IPS DF 6.9 (cell line): ENCODE data around the gene ZFYVE1.

Source experiments
- DNase-seq: peaks from one replicate; pipeline ENCODE4 v3.0.0-alpha.2; 2013; ENCODE audit warnings: low read depth, low spot score
- H3K27ac ChIP-seq: one replicate; pipeline ENCODE4 v1.5.1; 2013; ENCODE audit warnings: low read length, control low read depth
- H3K27me3 ChIP-seq: 2 replicates; pipeline ENCODE4 v1.6.1; 2013; ENCODE audit warnings: mild to moderate bottlenecking, low read length; ENCODE audit not compliant: control insufficient read depth, insufficient read depth
- H3K36me3 ChIP-seq: 2 replicates; pipeline ENCODE4 v1.6.1; 2013; ENCODE audit warnings: low read length; ENCODE audit not compliant: control insufficient read depth, insufficient read depth
- H3K4me1 ChIP-seq: 2 replicates; pipeline ENCODE4 v1.6.1; 2013; ENCODE audit warnings: low read length; ENCODE audit not compliant: control insufficient read depth, insufficient read depth
- H3K4me3 ChIP-seq: 2 replicates; pipeline ENCODE4 v1.5.1; 2013; ENCODE audit warnings: mild to moderate bottlenecking, low read length
- H3K9me3 ChIP-seq: 2 replicates; pipeline ENCODE4 v1.6.1; 2013; ENCODE audit warnings: low read length, inconsistent platforms; ENCODE audit not compliant: control insufficient read depth, insufficient read depth
- WGBS: extraction: QIAGEN DNeasy Blood & Tissue Kit; methylation state at CpG from one replicate; pipeline ENCODE4 v1.1.7; 2013; ENCODE audit warnings: mixed read lengths, missing lambda C conversion rate; ENCODE audit not compliant: insufficient read length, insufficient coverage; 5-methylcytosine and 5-hydroxymethylcytosine counted together

Gene ZFYVE1

GRCh38 chr14:72925171-72925759, 101.6 kb downstream of the ZFYVE1 start:
- H3K27ac ChIP-seq: no peak overlapping the region
- H3K4me3 ChIP-seq: no peak overlapping the region
- DNase-seq: no peak
- H3K9me3 ChIP-seq: no peaks in the 10 kb centered on the region
- peaks cover 2% of the 10 kb centered on the region; the same call in 1 of the 2 replicates for H3K27me3 ChIP-seq
- no peaks in the 10 kb centered on the region for H3K36me3 ChIP-seq
- H3K4me1 ChIP-seq: peaks cover 2% of the 10 kb centered on the region
- no CpG with 5 or more reads among the region's 22 CpGs for WGBS

DNA sequence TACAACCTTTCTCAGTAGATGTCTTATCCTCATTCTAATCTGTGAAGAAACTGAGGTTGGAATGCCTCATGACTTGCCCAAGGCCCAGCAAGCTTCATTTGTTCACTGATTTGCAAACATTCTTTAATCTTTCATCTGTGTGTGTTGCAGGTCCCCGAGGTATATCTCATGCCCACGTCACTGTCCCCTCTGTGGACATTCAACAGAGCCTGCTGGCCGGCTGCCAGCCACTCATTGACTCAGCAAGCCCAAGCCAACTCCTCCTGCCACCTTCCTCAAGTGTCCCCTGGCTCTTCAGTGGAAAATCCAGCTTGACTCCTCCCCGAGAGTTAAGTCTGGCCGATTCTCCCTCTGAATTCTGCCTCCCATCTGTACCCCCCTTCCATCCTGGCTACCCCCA, 102.6 kb downstream of the ZFYVE1 start:
- no CpG with 5 or more reads among the region's 5 CpGs for WGBS
- no peak overlapping the region for H3K27ac ChIP-seq
- no peaks in the 10 kb centered on the region for H3K9me3 ChIP-seq
- H3K4me3 ChIP-seq: no peak overlapping the region
- peaks cover 2% of the 10 kb centered on the region; the same call in 1 of the 2 replicates for H3K27me3 ChIP-seq
- H3K4me1 ChIP-seq: peaks cover 2% of the 10 kb centered on the region; the same call in 1 of the 2 replicates
- H3K36me3 ChIP-seq: no peaks in the 10 kb centered on the region
- DNase-seq: no peak

DNA sequence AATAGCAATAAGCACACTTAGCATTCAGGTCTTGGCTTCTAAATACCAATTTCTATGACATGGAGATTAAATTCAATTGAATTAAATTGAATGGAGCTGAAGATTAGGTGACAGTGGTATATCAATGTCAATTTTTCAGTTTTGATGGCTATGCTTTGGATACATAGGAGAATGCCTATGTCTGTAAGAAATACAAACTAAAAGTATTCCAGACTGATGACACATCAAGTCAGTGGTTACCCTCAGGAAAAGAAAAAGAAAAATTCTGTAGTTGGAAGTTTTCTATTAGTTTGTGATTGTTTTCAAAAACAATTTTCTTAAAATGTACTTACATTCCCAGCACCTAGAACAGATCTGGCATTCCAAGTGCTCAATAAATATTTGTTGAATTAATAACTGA, 105.5 kb downstream of the ZFYVE1 start:
- Histone ChIP-seq H3K27me3 (peaks cover 2% of the 10 kb centered on the region; the same call in 1 of the 2 replicates), H3K36me3 (no peaks in the 10 kb centered on the region), H3K4me3 (no peak overlapping the region), H3K4me1 (no peaks in the 10 kb centered on the region), H3K27ac (no peak overlapping the region), H3K9me3 (no peaks in the 10 kb centered on the region)
- DNase-seq: no peak

- no peaks in the 10 kb centered on the region for H3K9me3 ChIP-seq
- H3K36me3 ChIP-seq: no peaks in the 10 kb centered on the region
- no peaks in the 10 kb centered on the region for H3K4me1 ChIP-seq
- H3K4me3 ChIP-seq: no peak overlapping the region
- H3K27me3 ChIP-seq: no peaks in the 10 kb centered on the region
- no peak for DNase-seq
- WGBS: no CpG with 5 or more reads among the region's 2 CpGs
- H3K27ac ChIP-seq: no peak overlapping the region
Measured at GRCh38 chr14:72920008-72920407, 106.9 kb downstream of the ZFYVE1 start.
